GM19395 (cell line): ENCODE results near the gene ACOT13.
A peak's percentile ranks its signal among the peaks of the same experiment; 100 is the strongest.
"Not testable (repeated sequence)": the region's sequence is repeated elsewhere in the genome, so short reads cannot be mapped to it uniquely, and the experiment has no call there.

Experiments used
- ATAC-seq: cut with Tn5 transposase; IDR thresholded peaks from one replicate; pipeline ENCODE4 v1.9.1; 2021; ENCODE audit warnings: mild to moderate bottlenecking, moderate library complexity; ENCODE audit not compliant: unreplicated experiment

Gene ACOT13

GRCh38 chr6:24721461-24722215, 54.8 kb downstream of the ACOT13 start:
- ATAC-seq, result peak; percentile 59

GRCh38 chr6:24723270-24723669, 56.4 kb downstream of the ACOT13 start:
- no peak for ATAC-seq

GRCh38 chr6:24730653-24731052, 63.8 kb downstream of the ACOT13 start:
- ATAC-seq, result not testable (repeated sequence)

- ATAC-seq, result not testable (repeated sequence)
These were observed 64.7 kb downstream of the ACOT13 start for GRCh38 chr6:24731456-24732134.

- ATAC-seq, result no peak
These were observed 67.3 kb downstream of the ACOT13 start for GRCh38 chr6:24734166-24734565.

GRCh38 chr6:24734710-24735109, 67.8 kb downstream of the ACOT13 start:
- not testable (repeated sequence) for ATAC-seq

- no peak for ATAC-seq
These were observed 71.9 kb downstream of the ACOT13 start for GRCh38 chr6:24738741-24739140.

- ATAC-seq, result no peak
These were observed 74.0 kb downstream of the ACOT13 start for GRCh38 chr6:24740861-24741260.

GRCh38 chr6:24742216-24742738, 75.4 kb downstream of the ACOT13 start:
- ATAC-seq, result no peak

- ATAC-seq, result peak; percentile 89
These were observed 76.5 kb downstream of the ACOT13 start for GRCh38 chr6:24743265-24743943.

- ATAC-seq, result peak; percentile 56
These were observed 77.1 kb downstream of the ACOT13 start for GRCh38 chr6:24743944-24744335.

- no peak for ATAC-seq
These were observed 78.0 kb downstream of the ACOT13 start for GRCh38 chr6:24744911-24745310.

GRCh38 chr6:24749297-24749696, 82.4 kb downstream of the ACOT13 start:
- ATAC-seq, result no peak

- not testable (repeated sequence) for ATAC-seq
These were observed 84.0 kb downstream of the ACOT13 start for GRCh38 chr6:24750878-24751277.

- no peak for ATAC-seq
These were observed 85.6 kb downstream of the ACOT13 start for GRCh38 chr6:24752503-24752902.

- ATAC-seq, result no peak
These were observed 86.1 kb downstream of the ACOT13 start for GRCh38 chr6:24752917-24753492.

- no peak for ATAC-seq
These were observed 86.7 kb downstream of the ACOT13 start for GRCh38 chr6:24753545-24753944.

- ATAC-seq, result not testable (repeated sequence)
These were observed 87.5 kb downstream of the ACOT13 start for GRCh38 chr6:24754378-24754777.
